Fibroblast of upper back skin (primary cell): ENCODE data around the gene JSRP1.

Experiments
- DNase-seq: peaks from one replicate; pipeline ENCODE4 v3.0.0-alpha.2; 2013

JSRP1 gene, protein sequence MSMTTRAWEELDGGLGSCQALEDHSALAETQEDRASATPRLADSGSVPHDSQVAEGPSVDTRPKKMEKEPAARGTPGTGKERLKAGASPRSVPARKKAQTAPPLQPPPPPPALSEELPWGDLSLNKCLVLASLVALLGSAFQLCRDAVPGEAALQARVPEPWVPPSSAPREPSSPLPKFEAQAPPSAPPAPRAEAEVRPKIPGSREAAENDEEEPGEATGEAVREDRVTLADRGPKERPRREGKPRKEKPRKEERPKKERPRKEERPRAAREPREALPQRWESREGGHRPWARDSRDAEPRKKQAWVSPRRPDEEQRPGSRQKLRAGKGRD

DNA sequence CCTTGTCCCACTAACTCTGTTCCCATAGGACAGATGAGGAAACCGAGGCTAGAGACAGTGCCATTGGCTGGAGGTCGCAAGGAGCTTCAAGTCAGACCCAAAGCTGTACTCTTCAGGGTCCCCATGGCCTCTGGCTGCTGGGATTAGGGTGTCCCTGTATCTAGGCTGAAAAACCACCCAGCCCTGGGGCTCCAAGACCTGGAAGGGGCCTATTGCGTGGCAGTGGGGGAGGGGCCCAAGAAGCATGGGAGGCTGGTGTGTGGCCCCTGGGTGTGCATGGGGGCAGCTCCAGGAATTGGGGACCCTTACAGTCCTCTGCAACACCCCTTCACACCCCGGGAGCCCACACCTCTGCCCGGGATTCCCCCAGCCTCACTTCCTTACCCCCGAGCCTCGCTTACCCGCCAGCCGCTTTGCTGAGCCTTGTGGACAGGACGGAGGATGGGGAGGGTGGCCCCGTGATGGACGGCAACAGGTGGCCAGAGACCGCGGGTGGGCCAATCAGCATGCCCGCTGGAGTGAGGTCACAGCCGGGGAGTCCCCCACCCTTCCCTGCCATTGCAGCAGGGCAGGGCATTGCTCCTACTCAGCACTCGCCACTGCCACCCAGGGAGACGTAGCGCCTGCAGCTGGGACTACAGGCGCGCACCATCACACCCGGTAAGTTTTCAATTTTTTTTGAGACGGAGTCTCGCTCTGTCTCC, at the start of gene JSRP1:
TSS of gene JSRP1 (minus strand) at position 436 of the 704 bp plus-strand sequence. CDS start 1,103 bp downstream, outside the sequence.
- no peak for DNase-seq

DNA sequence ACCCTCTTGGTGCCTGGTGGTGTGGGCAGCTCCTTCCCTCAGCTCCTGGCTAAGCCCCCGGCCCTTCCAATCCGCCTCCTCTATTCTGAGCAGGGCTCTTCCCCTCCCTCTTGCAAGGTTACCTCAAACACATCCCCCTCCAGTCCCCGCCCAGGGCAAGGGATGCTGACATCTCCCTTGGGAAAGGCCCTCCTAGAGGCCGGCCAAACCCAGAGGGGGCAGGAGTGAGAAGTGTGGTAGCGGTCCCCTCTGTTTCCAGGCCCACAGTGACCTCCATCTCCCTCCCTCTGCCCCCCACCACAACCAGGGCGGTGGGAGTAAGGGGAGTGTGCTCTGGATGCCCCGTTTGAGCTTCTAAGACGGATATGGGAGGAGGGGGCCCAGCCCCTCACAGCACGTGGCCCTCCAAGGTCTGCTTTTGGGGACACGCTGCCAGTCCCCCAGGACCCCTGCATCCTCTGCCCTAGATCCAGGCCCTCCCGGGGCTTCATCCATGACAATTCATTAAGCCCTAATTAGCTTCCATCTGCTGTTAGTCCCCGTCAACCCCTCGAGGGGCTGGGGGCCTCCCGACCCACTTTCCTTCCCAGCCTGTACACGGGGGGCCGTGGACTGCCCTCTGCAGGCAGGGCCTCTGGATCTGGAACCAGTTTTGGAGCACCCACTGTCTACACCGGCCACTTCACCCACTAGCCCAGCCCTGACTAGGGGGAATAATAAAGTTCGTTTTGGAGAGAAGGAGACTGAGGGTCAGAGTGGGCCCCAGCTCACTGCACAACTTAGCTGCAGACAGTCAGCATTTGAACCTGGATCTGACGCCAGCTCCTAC, 49.4 kb upstream of the JSRP1 start:
- no peak for DNase-seq

DNA sequence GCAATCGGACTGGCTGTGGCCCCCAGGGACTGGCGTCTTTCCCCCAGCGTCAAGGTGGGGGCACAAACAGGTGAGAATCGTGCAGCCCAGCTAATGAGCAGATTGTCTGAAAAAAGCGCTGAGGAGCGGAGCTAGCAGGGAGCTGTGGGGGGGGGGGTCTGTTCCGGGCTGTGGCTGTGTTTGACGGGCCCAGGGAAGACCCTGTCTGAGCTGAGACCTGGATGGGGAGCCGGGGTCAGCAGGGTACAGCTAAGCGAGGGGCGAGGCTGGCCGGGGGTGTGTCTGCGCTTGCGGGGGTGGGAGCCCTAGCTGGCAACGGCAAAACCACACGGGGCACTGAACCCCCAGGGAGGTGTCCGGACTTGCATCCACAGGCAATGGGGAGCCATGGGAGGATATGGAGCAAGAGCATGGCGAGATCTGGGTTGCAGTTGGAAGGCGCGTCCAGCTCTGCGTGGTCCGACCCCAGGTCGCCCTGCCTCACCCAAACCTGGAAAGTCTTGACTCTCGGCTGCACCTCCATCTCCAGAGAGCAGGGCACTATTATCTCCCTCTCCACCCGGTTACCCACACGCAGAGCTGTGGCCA, 47.1 kb upstream of the JSRP1 start:
- DNase-seq = no peak

DNA sequence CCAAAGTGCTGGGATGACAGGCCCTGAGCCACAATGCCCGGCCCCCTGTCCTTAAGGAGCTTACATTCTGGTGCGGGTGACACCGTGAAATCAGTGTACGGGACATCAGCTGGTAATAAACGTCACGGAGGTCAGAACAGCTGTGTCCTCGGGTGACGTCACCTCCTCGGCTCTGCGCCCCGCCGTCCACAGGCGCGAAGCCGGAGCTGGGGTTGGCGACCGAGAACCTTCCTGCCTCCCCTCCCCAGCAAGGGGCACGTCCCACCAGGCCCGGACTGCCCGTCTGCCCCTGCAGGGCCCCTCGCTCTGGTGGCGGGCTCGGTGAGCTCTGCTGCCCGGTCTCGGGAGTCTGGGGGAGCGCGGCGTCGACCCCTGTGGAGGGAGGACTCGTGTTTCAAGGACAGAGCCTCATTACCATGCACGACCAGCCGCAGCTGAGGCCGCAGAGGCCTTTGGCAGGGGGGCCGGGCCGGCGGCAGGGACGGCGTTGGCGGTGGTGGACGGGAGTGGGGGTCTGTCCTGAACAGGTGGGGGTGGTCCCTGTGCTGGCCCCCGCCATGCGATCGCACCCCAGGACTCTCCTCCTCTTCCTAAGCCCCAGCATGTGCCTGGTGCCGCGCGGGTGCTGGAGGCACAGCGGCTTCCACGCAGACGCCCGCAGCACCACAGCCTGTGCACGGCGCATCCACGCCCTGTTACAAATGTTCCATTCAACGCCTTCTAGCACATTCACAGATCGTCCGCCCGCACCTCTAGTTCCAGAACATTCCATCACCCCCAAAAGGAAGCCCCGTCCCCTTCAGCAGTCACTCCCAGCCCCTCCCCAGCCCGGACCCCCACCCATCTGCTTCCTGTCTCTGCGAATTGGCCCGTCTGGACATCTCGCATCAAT, 46.3 kb upstream of the JSRP1 start:
- peak; percentile 16 for DNase-seq

DNA sequence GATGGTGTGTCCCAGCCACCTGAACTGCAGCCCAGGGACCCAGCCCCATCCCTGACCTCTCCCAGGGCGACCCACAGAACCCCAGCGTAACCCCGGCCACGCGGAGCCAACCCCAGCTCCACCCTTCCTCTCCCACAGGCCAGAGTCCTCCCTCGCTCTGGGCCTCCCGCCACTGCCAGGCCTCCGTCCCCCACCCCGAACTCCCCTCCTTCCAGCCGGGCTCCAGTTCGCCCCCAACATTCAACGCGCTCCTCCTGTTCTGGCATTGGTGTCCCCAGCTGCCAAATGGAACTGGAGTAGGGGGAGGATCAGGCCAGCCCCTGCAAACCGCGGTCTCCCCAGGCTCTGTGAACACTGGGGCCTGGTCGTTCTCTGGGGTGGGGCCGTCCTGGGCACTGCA, 44.3 kb upstream of the JSRP1 start:
- no peak for DNase-seq

DNA sequence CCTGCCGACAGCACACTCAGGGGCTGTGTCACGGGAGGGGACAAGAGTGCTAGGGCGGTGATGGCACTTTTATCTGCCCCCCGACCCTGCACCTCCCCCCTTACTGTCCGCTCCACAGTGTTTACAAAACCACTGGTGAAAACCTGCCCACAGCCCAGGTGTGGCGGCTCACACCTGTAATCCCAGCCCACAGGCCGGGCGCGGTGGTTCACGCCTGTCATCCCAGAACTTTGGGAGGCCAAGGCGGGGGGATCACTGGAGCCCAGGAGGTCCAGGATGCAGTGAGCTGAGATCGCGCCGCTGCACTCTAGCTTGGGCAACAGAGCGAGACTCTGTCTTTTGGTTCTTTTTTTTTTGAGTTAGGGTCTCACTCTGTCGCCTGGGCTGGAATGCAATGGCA, 39.9 kb upstream of the JSRP1 start:
- no peak for DNase-seq

DNA sequence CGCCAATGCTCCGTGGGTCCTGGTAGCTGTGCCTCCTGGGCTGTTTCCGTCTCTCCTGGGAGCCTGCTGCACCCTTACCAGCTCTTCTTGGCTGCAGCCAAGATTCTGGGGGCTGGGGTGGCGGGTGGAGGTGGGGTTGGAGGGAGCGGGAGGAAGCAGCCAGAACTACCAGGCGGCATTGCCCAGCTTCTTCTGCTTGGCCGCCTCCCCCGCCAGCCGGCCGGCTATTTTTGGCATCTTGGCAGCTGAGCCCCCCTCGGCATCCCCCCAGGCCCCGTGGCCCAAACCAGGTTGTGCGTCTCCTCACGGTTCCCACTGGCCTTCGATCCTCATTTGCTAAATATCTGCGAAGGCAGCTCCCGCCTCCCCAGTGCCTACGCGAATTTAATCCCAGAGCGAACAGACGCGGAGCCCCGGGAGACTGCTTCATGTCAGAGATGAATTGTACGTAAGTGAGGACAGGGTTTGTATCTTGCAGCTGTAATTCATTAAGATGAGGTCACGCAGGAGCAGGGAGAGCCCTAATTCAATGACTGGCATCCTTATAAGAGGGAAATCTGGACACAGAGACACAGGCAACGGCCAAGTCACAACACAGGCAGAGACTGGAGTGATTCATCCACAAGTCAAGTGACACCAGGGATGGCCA, 38.6 kb upstream of the JSRP1 start:
- DNase-seq = peak; percentile 74

DNA sequence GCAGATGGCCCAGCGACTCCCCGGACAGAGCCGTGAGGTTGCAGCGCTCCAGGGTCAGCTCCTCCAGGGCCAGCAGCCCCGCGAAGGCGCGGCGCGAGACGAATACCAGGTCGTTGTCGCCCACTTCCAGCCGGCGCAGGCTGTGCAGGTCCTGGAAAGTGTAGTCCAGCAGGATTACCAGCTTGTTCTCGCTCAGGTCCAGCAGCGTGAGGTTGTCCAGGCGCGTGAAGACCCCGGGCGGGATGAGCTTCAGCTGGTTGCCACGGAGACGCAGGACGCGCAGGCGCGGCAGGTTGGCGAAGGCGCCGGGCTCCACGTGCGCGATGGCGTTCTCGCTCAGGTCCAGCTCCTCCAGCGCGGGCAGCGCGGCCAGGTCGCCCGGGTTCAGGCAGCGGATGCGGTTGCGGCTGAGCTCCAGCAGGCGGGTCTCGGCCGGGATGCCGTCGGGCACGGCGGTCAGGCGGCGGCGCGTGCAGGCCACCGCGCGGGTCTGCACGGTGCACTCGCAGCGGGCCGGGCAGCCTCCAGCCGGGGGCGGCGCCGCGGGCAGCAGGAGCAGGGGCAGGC, 35.1 kb upstream of the JSRP1 start:
- DNase-seq = no peak

DNA sequence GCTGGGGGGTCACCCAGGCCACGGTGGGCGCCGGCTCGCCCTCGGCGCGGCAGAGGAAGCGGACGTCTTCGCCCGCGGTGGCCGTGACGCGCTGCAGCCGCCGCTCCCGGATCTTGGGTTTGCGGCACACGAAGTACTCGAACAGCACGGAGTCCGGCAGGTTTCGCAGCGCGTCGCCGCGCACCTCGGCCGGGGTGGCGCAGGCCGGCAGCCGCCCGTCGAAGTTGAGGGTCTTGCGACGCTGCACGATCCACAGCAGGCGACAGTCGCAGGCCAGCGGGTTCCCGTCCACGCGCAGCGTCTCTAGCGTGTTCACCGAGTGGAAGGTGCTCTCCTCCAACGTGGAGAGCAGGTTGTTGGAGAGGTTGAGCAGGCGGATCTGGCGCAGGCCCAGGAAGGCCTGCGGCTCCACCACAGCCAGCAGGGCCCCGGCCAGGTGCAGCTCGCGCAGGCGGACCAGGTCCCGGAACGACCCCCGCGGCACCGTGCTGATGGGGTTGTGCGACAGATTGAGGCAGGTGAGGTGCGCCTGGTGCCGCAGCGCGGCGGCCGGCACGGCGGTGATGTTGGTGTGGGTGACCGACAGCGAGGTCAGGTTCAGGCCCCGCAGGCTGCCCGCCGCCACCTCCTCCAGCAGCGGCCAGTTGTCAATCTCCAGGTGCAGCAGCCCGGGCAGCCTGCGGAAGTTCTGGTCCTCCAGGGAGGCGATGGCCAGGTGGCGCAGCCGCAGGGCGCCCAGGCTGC, 34.4 kb upstream of the JSRP1 start:
- no peak for DNase-seq

DNA sequence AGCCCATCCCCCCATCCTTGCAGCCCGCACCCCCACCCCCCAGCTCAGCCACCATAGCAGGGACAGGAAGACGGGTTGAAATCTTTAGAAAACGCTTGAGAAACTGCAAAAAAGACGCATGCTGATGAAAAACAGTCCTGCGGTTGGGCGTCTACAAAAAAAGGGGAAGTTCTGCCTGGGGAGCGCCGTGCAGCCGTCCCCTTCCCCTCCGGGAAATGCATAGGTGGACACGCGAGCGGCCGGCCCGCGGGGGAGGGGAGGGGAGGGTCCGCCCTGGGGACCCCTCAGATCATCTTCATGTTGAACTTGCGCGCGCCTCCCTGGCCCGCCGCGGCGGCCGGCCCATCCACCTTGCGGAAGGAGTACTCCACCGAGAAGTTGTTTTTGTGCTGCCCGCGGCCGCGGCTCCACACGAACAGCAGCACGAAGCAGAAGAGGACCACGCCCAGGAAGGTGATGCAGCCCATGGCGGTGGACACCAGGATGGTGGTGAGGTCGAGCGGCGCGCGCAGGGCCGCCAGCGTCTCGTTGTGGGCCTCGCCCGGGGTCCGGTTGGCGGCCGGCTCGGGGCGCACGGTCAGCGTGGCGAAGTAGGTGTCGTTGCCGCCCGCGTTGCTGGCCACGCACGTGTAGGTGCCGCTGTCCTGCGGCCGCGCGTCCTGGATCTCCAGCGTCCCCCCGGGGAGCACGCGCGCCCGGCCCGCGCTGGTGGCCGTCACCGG, 33.7 kb upstream of the JSRP1 start:
- DNase-seq = no peak

DNA sequence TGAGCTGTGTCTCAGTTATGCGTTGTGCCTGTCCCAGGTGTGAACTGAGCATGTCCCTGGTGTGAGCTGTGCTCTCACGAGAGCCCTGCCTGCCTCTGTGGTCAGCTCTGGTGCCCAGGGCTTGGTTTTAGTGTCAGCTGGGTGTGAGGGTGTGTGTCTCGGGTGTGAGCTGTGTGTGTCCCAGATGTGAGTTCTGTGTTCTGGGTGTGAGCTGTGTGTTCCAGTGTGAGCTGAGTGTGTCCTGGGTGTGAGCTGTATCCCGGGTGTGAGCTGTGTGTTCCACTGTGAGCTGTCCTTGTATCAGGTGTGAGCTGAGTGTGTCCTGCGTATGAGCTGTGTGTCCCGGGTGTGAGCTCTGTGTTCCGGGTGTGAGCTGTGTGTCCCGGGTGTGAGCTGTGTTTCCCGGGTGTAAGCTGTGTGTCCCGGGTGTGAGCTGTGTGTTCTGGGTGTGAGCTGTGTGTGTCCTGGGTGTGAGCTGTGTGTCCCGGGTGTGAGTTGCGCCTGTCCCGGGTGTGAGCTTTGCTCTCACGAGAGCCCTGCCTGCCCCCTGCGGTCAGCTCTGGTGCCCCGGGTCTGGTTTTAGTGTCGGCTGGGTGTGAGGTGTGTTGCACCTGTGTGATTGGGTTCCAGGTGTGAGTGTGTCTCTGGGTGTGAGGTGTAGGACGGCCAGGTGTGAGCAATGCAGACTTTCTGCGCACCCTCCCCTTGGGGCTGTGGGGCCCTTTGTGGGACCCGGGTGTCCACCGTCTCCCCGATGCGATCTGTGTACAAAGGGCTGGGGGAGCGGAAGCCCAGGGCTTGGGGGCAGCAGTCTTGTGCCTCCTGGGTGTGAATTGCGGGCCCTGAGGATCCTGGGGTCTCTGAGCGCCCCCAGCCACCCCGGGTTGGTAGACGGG, 32.8 kb upstream of the JSRP1 start:
- DNase-seq = no peak

DNA sequence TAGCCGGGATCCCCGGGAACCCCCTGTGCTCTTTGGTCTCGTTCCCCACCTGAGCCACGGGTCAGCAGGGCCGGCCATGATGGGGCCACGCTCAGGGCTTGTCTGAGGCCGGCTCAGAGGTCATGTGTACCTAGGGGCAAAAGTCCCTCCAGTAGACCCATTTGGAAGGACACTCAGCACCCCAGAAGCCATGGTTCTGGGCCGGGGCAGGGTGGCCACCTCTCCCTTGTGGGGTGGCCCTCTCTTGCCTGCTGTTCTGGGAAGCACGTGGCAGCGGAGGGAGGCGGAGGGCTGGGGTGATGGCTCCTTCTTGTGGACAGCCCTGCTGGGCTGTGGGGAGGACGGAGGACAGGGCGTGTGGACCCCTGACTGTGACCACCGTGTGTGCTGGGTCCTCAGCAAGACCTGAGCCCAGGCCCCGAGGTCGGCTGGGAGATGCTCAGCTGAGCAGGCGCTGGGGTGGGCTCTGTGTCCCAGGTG, 32.2 kb upstream of the JSRP1 start:
- DNase-seq = no peak

DNA sequence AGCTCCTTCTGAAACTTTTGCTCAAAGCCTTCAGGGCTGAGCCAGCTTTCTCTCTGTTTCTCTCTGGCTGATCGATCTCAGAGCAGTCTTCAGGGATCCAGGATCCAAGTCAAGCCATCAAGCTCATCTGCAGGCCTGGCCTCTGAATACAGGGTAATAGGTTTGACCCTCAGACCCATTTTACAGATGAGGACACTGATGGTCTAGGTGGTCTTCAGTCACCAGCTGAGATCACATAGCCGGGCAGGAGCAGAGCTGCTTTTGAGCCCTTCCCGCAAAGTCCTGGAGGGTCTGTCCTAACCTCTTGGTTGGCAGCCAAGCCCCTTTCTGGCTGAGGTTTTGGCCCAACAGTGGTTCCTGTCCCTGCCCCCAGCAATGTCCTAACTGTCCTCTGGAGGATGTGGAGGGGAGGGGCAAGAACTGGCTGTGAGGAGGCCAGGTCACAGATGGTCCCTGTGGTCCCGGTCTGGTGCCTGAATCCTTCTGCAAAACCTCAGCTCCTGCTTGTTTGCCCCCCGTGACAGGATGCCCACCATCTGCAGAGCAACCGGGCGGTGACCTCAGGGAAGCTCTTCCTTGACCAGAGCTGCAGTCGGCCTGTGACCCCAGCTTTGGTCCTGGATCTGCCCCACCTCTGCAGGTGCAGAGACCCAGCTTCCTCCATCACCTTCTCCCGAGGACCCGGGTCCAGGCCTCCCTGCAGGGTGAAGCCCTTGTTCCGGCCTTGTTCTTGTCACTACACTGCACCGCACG, 31.5 kb upstream of the JSRP1 start:
- DNase-seq = no peak

DNA sequence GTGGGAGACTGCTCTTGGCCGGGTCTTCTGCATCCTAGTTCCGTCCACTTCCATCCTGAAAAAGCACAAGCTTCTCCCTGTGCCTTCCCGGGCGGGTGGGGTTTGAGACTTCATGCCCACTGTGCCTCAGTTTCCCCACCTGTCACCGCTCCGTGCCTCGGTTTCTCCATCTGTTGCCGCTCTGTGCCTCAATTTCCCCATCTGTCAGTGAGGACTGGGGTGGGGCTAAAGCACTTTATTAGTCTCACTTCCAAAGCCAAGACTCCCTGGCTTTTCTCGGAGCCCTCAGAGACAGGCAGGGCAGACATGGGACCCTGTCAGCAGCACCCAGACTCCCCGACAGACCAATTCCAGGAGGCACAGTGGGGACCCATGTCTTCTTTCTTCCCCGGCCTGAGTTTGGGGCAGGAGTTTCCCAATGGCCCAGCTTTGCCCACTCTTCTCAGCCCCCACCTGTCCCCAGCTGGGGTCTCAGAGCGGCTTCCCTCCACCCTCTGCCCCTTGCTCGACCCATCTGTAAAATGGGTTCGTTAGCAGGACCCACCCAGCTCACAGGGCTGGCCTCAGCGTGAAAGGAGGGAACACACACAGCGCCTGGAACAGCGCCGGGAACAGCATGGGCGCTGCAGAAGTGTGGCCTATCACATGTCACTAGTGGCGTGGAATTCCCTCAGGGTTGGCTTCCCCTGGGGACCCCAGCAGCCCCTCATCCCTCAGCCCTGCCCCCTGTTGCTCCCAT, 30.4 kb upstream of the JSRP1 start:
- no peak for DNase-seq

DNA sequence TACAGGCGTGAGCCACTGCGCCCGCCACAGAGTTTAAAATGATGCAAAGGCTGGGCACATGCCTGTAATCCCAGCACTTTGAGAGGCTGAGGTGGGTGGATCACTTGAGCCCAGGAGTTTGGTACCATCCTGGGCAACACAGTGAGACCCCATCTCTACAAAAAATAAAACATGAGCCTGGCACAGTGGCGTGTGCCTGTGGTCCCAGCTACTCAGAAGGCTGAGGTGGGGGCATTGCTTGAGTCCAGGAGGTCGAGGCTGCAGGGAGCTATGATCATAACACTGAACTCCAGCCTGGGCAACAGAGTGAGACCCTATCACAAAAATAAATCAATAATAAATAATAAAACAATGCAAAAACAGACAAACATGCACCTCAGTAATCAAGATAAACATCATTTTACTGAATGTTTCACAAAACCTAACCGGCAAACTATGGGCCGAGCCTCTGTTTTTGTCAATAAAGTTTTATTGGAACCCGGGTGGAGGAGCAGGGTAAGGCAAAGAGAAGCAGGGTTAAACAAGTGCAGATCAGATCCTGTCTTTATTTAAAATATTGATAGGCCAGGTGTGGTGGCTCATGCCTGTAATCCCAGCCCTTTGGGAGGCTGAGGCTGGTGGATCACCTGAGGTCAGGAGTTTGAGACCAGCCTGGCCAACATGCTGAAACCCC, 27.8 kb upstream of the JSRP1 start:
- no peak for DNase-seq

DNA sequence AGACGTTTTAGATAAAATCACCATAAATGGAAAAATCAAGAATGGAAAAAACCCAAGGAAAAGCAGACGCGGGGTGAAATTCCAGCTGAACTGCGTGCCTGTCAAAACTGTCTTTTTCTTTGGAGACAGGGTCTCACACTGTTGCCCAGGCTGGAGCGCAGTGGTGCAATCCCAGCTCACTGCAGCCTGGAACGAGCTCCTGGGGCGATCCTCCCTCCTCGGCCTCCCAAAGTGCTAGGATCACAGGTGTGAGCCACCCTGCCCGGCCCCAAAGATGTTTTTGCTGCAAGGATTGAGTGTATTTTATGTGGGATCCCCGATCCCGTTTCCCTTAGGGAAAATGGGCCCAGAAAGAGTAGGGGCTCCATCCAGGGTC, 26.6 kb upstream of the JSRP1 start:
- no peak for DNase-seq
